ENCODE data around the gene VSTM5.
"Not testable (repeated sequence)": the region's sequence is repeated elsewhere in the genome, so short reads cannot be mapped to it uniquely, and the experiment has no call there.

Gene VSTM5, protein sequence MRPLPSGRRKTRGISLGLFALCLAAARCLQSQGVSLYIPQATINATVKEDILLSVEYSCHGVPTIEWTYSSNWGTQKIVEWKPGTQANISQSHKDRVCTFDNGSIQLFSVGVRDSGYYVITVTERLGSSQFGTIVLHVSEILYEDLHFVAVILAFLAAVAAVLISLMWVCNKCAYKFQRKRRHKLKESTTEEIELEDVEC

DNA sequence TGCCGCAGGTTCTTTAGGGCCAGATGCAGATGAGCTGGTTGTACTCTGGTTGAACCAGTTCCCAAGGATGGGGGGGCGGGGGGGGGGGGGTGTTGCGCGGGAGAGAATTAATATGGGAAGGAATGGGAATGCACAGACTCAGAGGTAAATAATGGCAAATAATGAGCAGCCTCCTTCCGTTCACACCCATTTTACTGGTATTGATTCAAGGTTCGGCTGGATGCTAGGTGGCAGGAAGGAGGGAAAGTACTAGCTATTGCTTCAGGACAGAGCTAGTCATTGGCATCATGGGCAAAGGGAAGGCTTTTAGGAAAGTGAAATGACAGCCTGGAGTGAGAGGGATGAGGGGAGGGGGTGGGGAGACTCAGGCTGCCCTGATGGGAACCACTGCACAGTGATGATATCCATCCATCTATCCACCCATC, at the start of gene VSTM5:
Gene VSTM5 (minus strand): TSS at position 25 of the 425 bp plus-strand sequence. CDS start 116 bp downstream, outside the sequence.
- DNase-seq (ENCODE audit: low spot score): no peak
- TF ChIP-seq, protein P1, sequence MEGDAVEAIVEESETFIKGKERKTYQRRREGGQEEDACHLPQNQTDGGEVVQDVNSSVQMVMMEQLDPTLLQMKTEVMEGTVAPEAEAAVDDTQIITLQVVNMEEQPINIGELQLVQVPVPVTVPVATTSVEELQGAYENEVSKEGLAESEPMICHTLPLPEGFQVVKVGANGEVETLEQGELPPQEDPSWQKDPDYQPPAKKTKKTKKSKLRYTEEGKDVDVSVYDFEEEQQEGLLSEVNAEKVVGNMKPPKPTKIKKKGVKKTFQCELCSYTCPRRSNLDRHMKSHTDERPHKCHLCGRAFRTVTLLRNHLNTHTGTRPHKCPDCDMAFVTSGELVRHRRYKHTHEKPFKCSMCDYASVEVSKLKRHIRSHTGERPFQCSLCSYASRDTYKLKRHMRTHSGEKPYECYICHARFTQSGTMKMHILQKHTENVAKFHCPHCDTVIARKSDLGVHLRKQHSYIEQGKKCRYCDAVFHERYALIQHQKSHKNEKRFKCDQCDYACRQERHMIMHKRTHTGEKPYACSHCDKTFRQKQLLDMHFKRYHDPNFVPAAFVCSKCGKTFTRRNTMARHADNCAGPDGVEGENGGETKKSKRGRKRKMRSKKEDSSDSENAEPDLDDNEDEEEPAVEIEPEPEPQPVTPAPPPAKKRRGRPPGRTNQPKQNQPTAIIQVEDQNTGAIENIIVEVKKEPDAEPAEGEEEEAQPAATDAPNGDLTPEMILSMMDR (IDR thresholded peaks at IDR 0.05; ENCODE audit: extremely low read depth, missing control alignments): no peak

DNA sequence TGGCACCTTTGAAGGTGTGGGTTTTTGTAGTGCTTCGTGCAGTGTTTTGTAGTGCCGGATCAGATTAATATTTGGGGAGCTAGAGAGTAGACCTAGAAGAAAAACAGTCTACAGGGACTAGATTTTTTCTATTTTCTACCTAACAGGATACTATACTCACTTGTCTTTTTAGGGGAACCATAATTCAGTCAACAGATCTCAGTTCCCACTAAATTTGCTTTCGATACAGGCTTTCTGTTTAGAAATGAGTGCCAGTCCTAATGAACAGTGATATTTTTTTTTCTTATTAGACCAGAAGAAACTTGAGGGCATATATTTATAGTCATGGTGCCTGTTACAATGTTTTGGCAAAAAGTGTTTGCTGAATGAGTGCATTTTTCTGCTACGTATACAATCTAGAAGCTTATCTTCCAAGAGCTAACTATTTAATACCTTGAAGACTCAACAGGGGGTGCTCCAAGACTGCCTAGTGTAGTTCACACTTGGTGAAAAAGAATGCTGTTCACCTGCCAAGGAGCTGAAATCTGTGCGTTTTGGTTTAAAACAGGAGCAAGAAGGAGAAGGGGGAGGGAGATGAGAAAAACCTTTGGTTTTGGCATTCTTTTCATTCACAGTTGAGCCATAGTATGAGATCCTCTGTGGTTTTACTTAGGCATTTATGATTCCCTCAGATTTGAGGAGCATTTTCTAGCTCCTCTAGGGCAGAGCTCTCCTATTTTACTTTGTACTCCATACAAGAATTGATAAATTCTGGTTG, 44.9 kb upstream of the VSTM5 start:
- peak; percentile 17 for DNase-seq (ENCODE audit: low spot score)

DNA sequence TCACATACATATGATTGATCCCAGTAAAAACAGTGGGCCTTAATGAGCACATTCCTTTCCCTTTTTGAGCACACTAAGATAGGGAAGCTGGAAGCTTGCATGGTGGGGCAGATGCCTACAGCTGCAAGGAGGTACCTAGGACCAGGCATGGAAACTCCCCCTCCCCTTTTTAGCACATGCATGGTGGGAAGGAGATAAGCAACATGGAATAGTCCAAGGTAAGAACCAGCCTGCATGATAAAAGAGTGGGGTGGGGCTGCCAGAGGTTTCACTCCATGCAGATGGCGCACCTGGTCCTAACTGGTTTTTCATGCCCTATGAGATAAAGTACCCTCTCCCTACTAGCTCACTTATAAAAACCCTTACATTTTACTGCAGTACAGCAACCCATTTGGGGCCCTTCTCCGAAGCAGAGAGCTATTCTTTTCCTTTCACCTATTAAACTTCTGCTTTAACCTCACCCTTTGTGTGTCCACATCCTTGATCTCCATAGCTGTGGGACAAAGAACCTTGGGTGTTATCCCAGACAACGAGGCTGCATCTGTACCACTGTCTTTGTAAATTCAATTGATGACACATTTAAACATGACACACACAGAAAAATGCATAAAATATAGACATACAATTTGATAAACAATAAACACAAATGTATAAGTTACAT, 40.1 kb upstream of the VSTM5 start:
- DNase-seq (ENCODE audit: low spot score): no peak
- TF ChIP-seq, protein P1 (IDR thresholded peaks at IDR 0.05; ENCODE audit: extremely low read depth, missing control alignments): no peak

More for the DNA sequence above, 44.9 kb upstream of the VSTM5 start:
- TF ChIP-seq, protein P1 (IDR thresholded peaks at IDR 0.05; ENCODE audit: extremely low read depth, missing control alignments): no peak

DNA sequence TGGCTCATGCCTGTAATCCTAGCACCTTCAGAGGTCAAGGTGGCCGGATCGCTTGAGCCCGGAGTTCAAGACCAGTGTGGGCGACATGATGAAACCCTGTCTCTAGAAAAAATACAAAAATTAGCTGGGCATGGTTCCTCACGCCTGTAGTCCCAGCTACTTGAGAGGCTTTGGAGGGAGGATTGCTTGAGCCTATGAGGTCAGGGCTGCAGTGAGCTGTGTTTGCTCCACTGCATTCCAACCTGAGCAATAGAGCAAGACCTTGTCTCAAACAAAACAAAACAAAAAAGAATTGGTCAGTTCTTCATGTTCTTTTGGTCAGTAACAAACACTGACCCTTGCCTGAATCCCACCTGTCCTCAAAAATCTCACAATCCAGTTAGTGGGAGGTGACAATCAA, 36.7 kb upstream of the VSTM5 start:
- TF ChIP-seq, protein P1 (IDR thresholded peaks at IDR 0.05; ENCODE audit: extremely low read depth, missing control alignments): no peak

DNA sequence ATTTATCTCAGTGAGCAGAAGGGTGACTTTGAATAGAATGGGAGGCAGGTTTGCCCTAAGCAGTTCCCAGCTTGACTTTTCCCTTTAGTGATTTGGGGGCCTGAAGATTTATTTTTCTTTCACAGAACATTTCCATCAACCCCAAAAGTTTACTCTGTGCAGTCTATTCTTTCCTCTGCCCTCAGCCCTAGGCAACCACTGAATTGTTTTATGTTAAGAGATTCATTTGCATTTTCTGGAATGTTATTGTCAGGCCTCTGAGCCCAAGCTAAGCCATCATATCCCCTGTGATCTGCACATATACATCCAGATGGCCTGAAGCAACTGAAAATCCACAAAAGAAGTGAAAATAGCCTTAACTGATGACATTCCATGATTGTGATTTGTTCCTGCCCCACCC, 28.7 kb upstream of the VSTM5 start:
- DNase-seq (ENCODE audit: low spot score): not testable (repeated sequence)

More for the DNA sequence above, 36.7 kb upstream of the VSTM5 start:
- DNase-seq (ENCODE audit: low spot score): no peak

DNA sequence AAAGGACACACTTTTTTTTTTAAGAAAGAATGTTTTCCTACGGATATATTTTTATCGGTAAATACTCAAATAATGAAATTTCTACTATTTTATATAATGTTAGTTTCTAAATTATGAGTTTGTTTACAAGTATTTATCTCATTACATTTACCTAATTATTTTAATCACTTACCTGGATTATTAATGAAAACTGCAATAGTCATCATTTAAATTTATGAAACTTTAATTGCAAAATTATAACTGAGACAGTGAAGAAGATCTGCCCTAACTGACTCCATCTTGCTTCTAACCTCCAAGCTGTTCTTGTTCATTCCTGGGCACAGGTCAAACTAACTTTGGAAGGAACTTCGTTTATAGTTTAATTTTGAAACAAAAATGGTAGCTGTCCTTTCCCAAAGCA, 25.2 kb upstream of the VSTM5 start:
- DNase-seq (ENCODE audit: low spot score): no peak
- TF ChIP-seq, protein P1 (IDR thresholded peaks at IDR 0.05; ENCODE audit: extremely low read depth, missing control alignments): no peak

DNA sequence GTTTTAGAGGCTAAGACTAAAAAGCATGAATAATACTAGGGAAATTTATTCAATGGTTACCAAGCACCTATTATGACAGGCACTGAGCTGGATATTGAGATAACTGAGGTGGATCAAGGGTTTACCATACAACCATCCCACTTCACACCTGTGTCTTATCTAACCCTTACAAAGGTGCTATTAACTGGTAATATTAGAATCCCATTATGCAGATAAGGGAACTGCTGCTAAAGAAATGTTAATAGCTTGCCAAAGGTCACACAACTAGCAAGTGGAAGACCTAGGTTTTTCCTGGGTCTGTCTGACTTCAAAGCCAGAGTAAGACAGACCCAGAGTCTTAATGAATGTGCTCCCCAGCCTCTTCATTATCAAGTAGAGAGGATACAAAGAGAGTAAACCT, 21.1 kb upstream of the VSTM5 start:
- TF ChIP-seq, protein P1 (IDR thresholded peaks at IDR 0.05; ENCODE audit: extremely low read depth, missing control alignments): no peak
- DNase-seq (ENCODE audit: low spot score): no peak

Measured in GM20000 (cell line).